ENCODE results near the gene PAPOLG.

PAPOLG gene

DNA sequence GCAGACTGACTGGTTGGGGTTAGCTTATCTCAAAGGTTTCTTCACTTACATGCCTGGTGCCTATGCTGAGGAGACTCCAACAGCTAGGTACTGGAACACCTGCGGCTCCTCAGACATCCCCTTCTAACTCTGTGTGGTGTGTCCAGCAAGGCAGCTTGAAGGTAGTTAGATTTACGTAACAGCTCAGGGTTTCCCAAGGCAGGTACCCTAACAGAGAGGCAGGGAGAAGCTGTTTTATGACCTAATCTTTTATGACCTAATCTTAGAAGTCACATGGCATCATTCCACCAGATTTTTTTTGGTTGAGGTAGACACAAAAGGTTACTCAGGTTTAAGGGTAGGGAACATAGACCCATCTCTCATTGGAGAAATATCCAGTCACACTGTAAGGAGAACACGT, 17.4 kb upstream of the PAPOLG start:
- ATAC-seq, result no peak
- TF ChIP-seq, protein P1, sequence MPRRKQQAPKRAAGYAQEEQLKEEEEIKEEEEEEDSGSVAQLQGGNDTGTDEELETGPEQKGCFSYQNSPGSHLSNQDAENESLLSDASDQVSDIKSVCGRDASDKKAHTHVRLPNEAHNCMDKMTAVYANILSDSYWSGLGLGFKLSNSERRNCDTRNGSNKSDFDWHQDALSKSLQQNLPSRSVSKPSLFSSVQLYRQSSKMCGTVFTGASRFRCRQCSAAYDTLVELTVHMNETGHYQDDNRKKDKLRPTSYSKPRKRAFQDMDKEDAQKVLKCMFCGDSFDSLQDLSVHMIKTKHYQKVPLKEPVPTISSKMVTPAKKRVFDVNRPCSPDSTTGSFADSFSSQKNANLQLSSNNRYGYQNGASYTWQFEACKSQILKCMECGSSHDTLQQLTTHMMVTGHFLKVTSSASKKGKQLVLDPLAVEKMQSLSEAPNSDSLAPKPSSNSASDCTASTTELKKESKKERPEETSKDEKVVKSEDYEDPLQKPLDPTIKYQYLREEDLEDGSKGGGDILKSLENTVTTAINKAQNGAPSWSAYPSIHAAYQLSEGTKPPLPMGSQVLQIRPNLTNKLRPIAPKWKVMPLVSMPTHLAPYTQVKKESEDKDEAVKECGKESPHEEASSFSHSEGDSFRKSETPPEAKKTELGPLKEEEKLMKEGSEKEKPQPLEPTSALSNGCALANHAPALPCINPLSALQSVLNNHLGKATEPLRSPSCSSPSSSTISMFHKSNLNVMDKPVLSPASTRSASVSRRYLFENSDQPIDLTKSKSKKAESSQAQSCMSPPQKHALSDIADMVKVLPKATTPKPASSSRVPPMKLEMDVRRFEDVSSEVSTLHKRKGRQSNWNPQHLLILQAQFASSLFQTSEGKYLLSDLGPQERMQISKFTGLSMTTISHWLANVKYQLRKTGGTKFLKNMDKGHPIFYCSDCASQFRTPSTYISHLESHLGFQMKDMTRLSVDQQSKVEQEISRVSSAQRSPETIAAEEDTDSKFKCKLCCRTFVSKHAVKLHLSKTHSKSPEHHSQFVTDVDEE (CRISPR knock-in tag; IDR thresholded peaks at IDR 0.05), result no peak
- no peak for TF ChIP-seq ESRRG (CRISPR knock-in tag; IDR thresholded peaks at IDR 0.05)
- no peak for TF ChIP-seq ZNF565 (CRISPR knock-in tag; conservative IDR thresholded peaks at IDR 0.05; ENCODE audit: low read depth)
- TF ChIP-seq GLIS3 (CRISPR knock-in tag; IDR thresholded peaks at IDR 0.05), result no peak
- no peak for TF ChIP-seq ZC3H10 (CRISPR knock-in tag; IDR thresholded peaks at IDR 0.05)
- TF ChIP-seq BACH2 (CRISPR knock-in tag; IDR thresholded peaks at IDR 0.05; ENCODE audit: borderline replicate concordance), result no peak
- TF ChIP-seq SNAI2 (CRISPR knock-in tag; IDR thresholded peaks at IDR 0.05), result no peak
- no peak for TF ChIP-seq RARB (CRISPR knock-in tag; IDR thresholded peaks at IDR 0.05)
- no peak for TF ChIP-seq PPARA (CRISPR knock-in tag; IDR thresholded peaks at IDR 0.05; ENCODE audit: borderline replicate concordance)
- no peak for TF ChIP-seq ZFP3 (CRISPR knock-in tag; IDR thresholded peaks at IDR 0.05)
- no peak for TF ChIP-seq ISL1 (CRISPR knock-in tag; IDR thresholded peaks at IDR 0.05)
- TF ChIP-seq, protein P2, sequence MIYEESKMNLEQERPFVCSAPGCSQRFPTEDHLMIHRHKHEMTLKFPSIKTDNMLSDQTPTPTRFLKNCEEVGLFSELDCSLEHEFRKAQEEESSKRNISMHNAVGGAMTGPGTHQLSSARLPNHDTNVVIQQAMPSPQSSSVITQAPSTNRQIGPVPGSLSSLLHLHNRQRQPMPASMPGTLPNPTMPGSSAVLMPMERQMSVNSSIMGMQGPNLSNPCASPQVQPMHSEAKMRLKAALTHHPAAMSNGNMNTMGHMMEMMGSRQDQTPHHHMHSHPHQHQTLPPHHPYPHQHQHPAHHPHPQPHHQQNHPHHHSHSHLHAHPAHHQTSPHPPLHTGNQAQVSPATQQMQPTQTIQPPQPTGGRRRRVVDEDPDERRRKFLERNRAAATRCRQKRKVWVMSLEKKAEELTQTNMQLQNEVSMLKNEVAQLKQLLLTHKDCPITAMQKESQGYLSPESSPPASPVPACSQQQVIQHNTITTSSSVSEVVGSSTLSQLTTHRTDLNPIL (CRISPR knock-in tag; IDR thresholded peaks at IDR 0.05; ENCODE audit: low read depth), result no peak
- TF ChIP-seq, protein P3, sequence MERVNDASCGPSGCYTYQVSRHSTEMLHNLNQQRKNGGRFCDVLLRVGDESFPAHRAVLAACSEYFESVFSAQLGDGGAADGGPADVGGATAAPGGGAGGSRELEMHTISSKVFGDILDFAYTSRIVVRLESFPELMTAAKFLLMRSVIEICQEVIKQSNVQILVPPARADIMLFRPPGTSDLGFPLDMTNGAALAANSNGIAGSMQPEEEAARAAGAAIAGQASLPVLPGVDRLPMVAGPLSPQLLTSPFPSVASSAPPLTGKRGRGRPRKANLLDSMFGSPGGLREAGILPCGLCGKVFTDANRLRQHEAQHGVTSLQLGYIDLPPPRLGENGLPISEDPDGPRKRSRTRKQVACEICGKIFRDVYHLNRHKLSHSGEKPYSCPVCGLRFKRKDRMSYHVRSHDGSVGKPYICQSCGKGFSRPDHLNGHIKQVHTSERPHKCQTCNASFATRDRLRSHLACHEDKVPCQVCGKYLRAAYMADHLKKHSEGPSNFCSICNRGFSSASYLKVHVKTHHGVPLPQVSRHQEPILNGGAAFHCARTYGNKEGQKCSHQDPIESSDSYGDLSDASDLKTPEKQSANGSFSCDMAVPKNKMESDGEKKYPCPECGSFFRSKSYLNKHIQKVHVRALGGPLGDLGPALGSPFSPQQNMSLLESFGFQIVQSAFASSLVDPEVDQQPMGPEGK (CRISPR knock-in tag; IDR thresholded peaks at IDR 0.05; ENCODE audit: borderline replicate concordance), result no peak
- TF ChIP-seq ZNF70 (CRISPR knock-in tag; IDR thresholded peaks at IDR 0.05), result no peak
- no peak for TF ChIP-seq ARNTL (CRISPR knock-in tag; IDR thresholded peaks at IDR 0.05; ENCODE audit: borderline replicate concordance, low read depth)

DNA sequence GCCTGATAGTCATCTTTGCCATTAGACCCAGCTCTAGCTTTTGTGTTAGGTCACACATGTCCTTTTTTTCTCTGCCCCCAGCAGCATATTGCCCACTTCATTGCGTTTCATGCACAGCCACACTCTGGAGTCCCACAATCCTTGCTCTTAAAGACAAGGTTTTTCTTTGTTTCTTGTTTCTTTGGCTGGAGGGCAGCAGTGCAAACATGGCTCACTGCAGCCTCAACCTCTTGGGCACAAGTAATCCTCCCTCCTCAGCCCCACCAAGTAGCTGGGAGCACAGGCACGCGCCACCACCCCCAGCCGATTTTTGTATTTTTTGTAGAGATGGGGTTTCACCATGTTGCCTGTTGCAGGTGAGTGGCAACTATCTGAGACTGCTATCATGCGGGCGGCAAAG, 16.9 kb upstream of the PAPOLG start:
- TF ChIP-seq ZFP3 (CRISPR knock-in tag; IDR thresholded peaks at IDR 0.05) (no peak), OSR1 (CRISPR knock-in tag; IDR thresholded peaks at IDR 0.05) (no peak), RARB (CRISPR knock-in tag; IDR thresholded peaks at IDR 0.05) (no peak), ARNTL (CRISPR knock-in tag; IDR thresholded peaks at IDR 0.05; ENCODE audit: borderline replicate concordance, low read depth) (no peak), ISL1 (CRISPR knock-in tag; IDR thresholded peaks at IDR 0.05) (no peak), ZNF70 (CRISPR knock-in tag; IDR thresholded peaks at IDR 0.05) (no peak), TCF4 (CRISPR knock-in tag; IDR thresholded peaks at IDR 0.05; ENCODE audit: borderline replicate concordance) (no peak)
- TF ChIP-seq, protein P1 (CRISPR knock-in tag; IDR thresholded peaks at IDR 0.05), result no peak
- TF ChIP-seq, protein P2 (CRISPR knock-in tag; IDR thresholded peaks at IDR 0.05; ENCODE audit: low read depth), result no peak
- ATAC-seq, result no peak

DNA sequence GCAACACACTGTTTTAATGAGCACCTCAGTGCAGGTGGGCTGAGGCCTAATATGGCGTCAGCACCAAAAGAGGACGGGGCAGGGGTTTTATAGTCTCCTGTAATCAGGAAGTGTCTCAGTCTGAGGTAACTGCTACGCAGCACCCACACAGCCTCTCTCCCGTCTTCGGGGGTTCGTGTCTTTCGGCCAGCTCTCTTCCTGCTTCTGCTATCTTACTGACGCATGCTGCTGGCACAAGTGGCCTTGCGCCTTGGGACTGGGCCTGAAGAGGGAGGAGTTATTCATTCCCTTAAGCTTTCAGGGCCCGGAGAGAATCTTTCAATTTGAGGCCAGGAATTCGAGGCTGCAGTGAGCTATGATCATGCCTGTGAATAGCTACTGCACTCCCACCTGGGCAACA, 14.5 kb upstream of the PAPOLG start:
- TF ChIP-seq ESRRG (CRISPR knock-in tag; IDR thresholded peaks at IDR 0.05) (no peak), CSDC2 (CRISPR knock-in tag; IDR thresholded peaks at IDR 0.05) (no peak), ZNF70 (CRISPR knock-in tag; IDR thresholded peaks at IDR 0.05) (no peak), PPARA (CRISPR knock-in tag; IDR thresholded peaks at IDR 0.05; ENCODE audit: borderline replicate concordance) (no peak), RARB (CRISPR knock-in tag; IDR thresholded peaks at IDR 0.05) (no peak), ISL1 (CRISPR knock-in tag; IDR thresholded peaks at IDR 0.05) (no peak), ARNTL (CRISPR knock-in tag; IDR thresholded peaks at IDR 0.05; ENCODE audit: borderline replicate concordance, low read depth) (no peak), ZFP3 (CRISPR knock-in tag; IDR thresholded peaks at IDR 0.05) (no peak), TCF4 (CRISPR knock-in tag; IDR thresholded peaks at IDR 0.05; ENCODE audit: borderline replicate concordance) (no peak)
- TF ChIP-seq, protein P4, sequence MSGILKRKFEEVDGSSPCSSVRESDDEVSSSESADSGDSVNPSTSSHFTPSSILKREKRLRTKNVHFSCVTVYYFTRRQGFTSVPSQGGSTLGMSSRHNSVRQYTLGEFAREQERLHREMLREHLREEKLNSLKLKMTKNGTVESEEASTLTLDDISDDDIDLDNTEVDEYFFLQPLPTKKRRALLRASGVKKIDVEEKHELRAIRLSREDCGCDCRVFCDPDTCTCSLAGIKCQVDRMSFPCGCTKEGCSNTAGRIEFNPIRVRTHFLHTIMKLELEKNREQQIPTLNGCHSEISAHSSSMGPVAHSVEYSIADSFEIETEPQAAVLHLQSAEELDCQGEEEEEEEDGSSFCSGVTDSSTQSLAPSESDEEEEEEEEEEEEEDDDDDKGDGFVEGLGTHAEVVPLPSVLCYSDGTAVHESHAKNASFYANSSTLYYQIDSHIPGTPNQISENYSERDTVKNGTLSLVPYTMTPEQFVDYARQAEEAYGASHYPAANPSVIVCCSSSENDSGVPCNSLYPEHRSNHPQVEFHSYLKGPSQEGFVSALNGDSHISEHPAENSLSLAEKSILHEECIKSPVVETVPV (CRISPR knock-in tag; IDR thresholded peaks at IDR 0.05), result no peak
- TF ChIP-seq, protein P3 (CRISPR knock-in tag; IDR thresholded peaks at IDR 0.05; ENCODE audit: borderline replicate concordance), result no peak
- TF ChIP-seq, protein P1 (CRISPR knock-in tag; IDR thresholded peaks at IDR 0.05), result no peak
- no peak for ATAC-seq
